ENCODE results near the gene AVP. TPM values are rescaled to one million over a fixed set of nuclear protein-coding genes. Genes with fewer than 3 reads are reported as not detected.
"Not testable (repeated sequence)": the region's sequence is repeated elsewhere in the genome, so short reads cannot be mapped to it uniquely, and the experiment has no call there.

Gene AVP
- total and polyA plus RNA-seq, 2 experiments from 2014 or later = 0.67 to 1.3 TPM

GRCh38 chr20:3117839-3118379 lies 33.4 kb upstream of the AVP start:
- H3K27ac ChIP-seq; H2AFZ ChIP-seq; H3K36me3 ChIP-seq (replicated peaks; ENCODE audit: insufficient read depth, low read depth): not testable (repeated sequence)

GRCh38 chr20:3116341-3116740 lies 31.8 kb upstream of the AVP start:
- Histone ChIP-seq H3K36me3 (replicated peaks; ENCODE audit: insufficient read depth, low read depth) (no peaks in the 10 kb centered on the region), H3K4me3 (no peak overlapping the region), H3K4me2 (no peak overlapping the region), H3K27me3 (no peaks in the 10 kb centered on the region), H3K27ac (no peak overlapping the region), H3K79me2 (peaks cover 5% of the 10 kb centered on the region), H3K9me3 (ENCODE audit: low read depth) (no peaks in the 10 kb centered on the region), H3K9me2 (replicated peaks; ENCODE audit: insufficient read depth) (no peaks in the 10 kb centered on the region), H3K4me1 (ENCODE audit: insufficient read depth) (no peaks in the 10 kb centered on the region), H4K20me1 (ENCODE audit: insufficient read depth, poor library complexity, severe bottlenecking) (no peaks in the 10 kb centered on the region), H2AFZ (no peak overlapping the region)
- 95% methylated on average over 4 of the region's 4 CpGs for WGBS (ENCODE audit: low lambda C conversion rate, missing lambda C conversion rate)
- TF ChIP-seq EZH2 (IDR thresholded peaks at IDR 0.05; ENCODE audit: borderline replicate concordance) (no peak), EZH2phosphoT487 (IDR thresholded peaks at IDR 0.05; ENCODE audit: low read depth, severe bottlenecking, unreplicated experiment) (no peak), CTCF (IDR thresholded peaks at IDR 0.05; ENCODE audit: poor library complexity) (no peak)
- DNase-seq (ENCODE audit: low spot score) = no peak

More at GRCh38 chr20:3117839-3118379, 33.4 kb upstream of the AVP start:
- not testable (repeated sequence) for H3K4me1 ChIP-seq (ENCODE audit: insufficient read depth); H4K20me1 ChIP-seq (ENCODE audit: insufficient read depth, poor library complexity, severe bottlenecking); H3K4me2 ChIP-seq; H3K9me2 ChIP-seq (replicated peaks; ENCODE audit: insufficient read depth); H3K79me2 ChIP-seq; H3K27me3 ChIP-seq; H3K4me3 ChIP-seq; H3K9me3 ChIP-seq (ENCODE audit: low read depth)
- peak; percentile 60 for DNase-seq (ENCODE audit: low spot score)
- peak; percentile 60 for TF ChIP-seq CTCF (IDR thresholded peaks at IDR 0.05; ENCODE audit: poor library complexity)
- WGBS (ENCODE audit: low lambda C conversion rate, missing lambda C conversion rate) = 62% methylated on average over 14 of the region's 14 CpGs

GRCh38 chr20:3115190-3116107 lies 30.9 kb upstream of the AVP start:
- WGBS (ENCODE audit: low lambda C conversion rate, missing lambda C conversion rate) = 62% methylated on average over 30 of the region's 30 CpGs
- Histone ChIP-seq H3K9me2 (replicated peaks; ENCODE audit: insufficient read depth) (no peaks in the 10 kb centered on the region), H3K36me3 (replicated peaks; ENCODE audit: insufficient read depth, low read depth) (no peaks in the 10 kb centered on the region), H4K20me1 (ENCODE audit: insufficient read depth, poor library complexity, severe bottlenecking) (no peaks in the 10 kb centered on the region), H2AFZ (no peak overlapping the region), H3K79me2 (peaks cover 5% of the 10 kb centered on the region), H3K4me2 (no peak overlapping the region), H3K27me3 (no peaks in the 10 kb centered on the region), H3K4me3 (no peak overlapping the region), H3K4me1 (ENCODE audit: insufficient read depth) (no peaks in the 10 kb centered on the region), H3K27ac (no peak overlapping the region), H3K9me3 (ENCODE audit: low read depth) (no peaks in the 10 kb centered on the region)
- TF ChIP-seq EZH2 (IDR thresholded peaks at IDR 0.05; ENCODE audit: borderline replicate concordance) = no peak
- no peak for TF ChIP-seq EZH2phosphoT487 (IDR thresholded peaks at IDR 0.05; ENCODE audit: low read depth, severe bottlenecking, unreplicated experiment)
- TF ChIP-seq CTCF (IDR thresholded peaks at IDR 0.05; ENCODE audit: poor library complexity) = peak; percentile 63
- peak; percentile 74 for DNase-seq (ENCODE audit: low spot score)

Measured in hepatocyte (in vitro differentiated cells).